GM18873 (cell line): ENCODE measurements around the gene ARID1A.

Experiments
- ATAC-seq: cut with Tn5 transposase; IDR thresholded peaks from one replicate; pipeline ENCODE4 v1.9.1; 2021; ENCODE audit warnings: mild to moderate bottlenecking, moderate library complexity, moderate number of reproducible peaks; ENCODE audit not compliant: unreplicated experiment, low FRiP score

ARID1A gene

GRCh38 chr1:26822737-26823395, 127.1 kb downstream of the ARID1A start:
- no peak for ATAC-seq

GRCh38 chr1:26824731-26825130, 128.9 kb downstream of the ARID1A start:
- ATAC-seq = no peak

DNA sequence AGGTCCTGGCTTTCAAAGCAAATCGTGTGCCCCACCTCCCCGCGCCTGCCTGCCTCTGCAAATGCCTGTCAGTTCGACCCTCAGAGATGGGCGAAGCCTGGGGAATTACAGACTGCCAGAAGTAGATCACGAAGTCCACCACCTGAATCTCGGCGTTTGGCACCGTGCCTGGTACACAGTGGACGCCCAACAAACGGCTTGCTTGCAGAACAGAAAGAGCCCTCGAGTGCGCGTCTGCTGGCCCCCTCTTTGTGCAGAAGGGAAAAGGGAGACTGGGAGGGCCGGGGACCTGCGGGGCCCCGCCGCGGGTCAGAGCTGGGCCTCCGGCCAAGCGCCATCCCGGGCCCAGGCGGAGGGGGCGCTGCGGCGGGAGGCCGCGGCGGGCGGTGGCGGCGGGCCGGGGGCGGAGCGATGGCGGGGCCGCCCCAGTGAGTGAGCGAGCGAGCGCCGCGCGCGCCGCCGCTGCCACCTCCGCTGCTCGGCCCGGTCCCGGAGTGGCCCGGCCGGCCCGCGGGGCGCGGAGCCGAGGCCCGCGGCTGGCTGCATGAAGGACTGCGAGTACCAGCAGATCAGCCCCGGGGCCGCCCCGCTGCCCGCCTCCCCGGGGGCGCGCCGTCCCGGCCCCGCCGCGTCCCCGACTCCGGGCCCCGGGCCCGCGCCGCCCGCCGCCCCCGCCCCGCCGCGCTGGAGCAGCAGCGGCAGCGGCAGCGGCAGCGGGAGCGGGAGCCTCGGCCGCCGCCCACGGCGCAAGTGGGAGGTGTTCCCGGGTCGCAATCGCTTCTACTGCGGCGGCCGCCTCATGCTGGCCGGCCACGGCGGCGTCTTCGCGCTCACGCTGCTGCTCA, 130.7 kb downstream of the ARID1A start, which contains the start of gene ZDHHC18:
Gene ZDHHC18 (plus strand): TSS at position 428 of the 845 bp plus-strand sequence. CDS start 117 bp downstream, at position 545.
- no peak for ATAC-seq

DNA sequence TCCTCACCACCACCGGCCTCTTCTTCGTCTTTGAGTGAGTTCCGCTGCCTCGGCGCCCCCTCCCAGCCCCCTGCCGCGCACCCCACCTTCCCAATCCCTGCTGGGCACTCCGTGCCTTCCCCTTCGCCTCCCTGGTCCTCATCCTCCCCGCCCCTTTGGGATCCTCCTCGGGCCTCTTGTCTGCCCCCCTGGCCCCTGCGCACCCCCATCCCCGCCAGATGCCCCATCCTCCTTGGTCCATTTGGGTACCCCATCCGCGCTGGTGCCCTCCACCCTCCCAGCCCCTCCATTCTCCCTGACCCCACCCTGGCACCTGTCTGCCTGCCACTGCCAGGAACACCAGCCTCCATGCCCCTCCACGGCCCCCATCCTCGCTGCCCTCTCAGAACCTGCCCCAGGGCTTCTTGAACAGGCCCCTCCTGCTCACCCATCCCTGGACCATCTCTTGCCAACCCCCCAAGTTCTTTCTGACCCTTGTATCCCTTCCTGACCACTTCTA, 131.3 kb downstream of the ARID1A start:
- no peak for ATAC-seq

- ATAC-seq = no peak
Observed at GRCh38 chr1:26827663-26828062, 131.8 kb downstream of the ARID1A start.

GRCh38 chr1:26828411-26828991, 132.7 kb downstream of the ARID1A start:
- no peak for ATAC-seq

- no peak for ATAC-seq
Observed at GRCh38 chr1:26829184-26829911, 133.5 kb downstream of the ARID1A start.

DNA sequence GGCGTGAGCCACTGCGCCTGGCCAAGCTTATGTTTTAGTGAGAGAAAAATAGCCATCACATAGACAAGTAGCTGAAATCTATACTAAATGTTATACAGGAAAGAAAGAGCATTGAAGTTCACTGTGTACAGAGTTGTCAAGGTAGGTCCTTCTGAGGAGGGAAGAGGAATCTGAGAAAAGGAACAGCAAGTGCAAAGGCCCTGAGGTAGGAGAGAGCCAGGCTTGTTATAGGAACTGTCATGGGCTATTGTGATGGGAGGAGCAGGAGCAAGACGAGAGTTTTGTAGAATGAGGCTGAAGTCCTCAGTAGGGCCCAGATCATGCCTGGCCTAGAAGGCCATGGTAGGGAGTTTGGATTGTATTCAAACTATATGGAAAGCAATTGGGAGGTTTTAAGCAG, 135.2 kb downstream of the ARID1A start:
- no peak for ATAC-seq
